IMR-90 (cell line): Measurements from ENCODE around the gene IL37. TPM values are rescaled to one million over a fixed set of nuclear protein-coding genes. Genes with fewer than 3 reads are reported as not detected.

Experiments
- ATAC-seq: fragments of 200-7000 bp; cut with Tn5 transposase; 2 replicates; pipeline ENCODE4 v1.9.1; 2020; ENCODE audit warnings: low read depth, mild to moderate bottlenecking, moderate library complexity
- BruUV-seq: library from RNA; stranded (reverse); fragments of 400-500 nt; replicated peaks from 2 replicates; lab custom pipeline; 2021; lab: Mats Ljungman, UMichigan
- CTCF ChIA-PET: fragments of 300-600 bp; formaldehyde crosslinking; extraction: SDS; loops from one replicate; lab custom pipeline; 2021; ENCODE audit warnings: antibody characterized with exemption; lab: Yijun Ruan, JAX
- POLR2A ChIA-PET: fragments of 300-600 bp; sonication (Branson Sonifier 250); formaldehyde crosslinking; loops from one replicate; lab custom pipeline; 2022; ENCODE audit warnings: antibody characterized with exemption; ENCODE audit not compliant: unreplicated experiment; lab: Charles Lee
- DNase-seq: peaks from one replicate; pipeline ENCODE4 v3.0.0; 2013
- H2AFZ ChIP-seq: replicated peaks from 2 replicates; pipeline ENCODE3; 2013; ENCODE audit warnings: low read length, mild to moderate bottlenecking; ENCODE audit not compliant: poor library complexity
- H2AK5ac ChIP-seq: 2 replicates; pipeline ENCODE4 v1.6.1; 2013; ENCODE audit warnings: low read depth, low read length, inconsistent platforms
- H2AK9ac ChIP-seq: replicated peaks from 2 replicates; pipeline ENCODE3; 2013; ENCODE audit warnings: mild to moderate bottlenecking, low read depth, low read length, moderate library complexity; ENCODE audit not compliant: poor library complexity
- H2BK120ac ChIP-seq: 2 replicates; pipeline ENCODE4 v1.6.1; 2013; ENCODE audit warnings: low read depth, low read length, inconsistent platforms
- H2BK15ac ChIP-seq: 3 replicates; pipeline ENCODE4 v1.6.1; 2013; ENCODE audit warnings: low read depth, low read length, inconsistent platforms
- H2BK20ac ChIP-seq: 2 replicates; pipeline ENCODE4 v1.6.1; 2013; ENCODE audit warnings: low read depth, mild to moderate bottlenecking, inconsistent platforms, low read length, moderate library complexity
- H2BK5ac ChIP-seq: 2 replicates; pipeline ENCODE4 v1.6.1; 2013; ENCODE audit warnings: mild to moderate bottlenecking, low read depth, low read length, inconsistent platforms; ENCODE audit not compliant: poor library complexity, severe bottlenecking
- H3K14ac ChIP-seq: replicated peaks from 2 replicates; pipeline ENCODE4 v1.6.1; 2013; ENCODE audit warnings: low read depth, low read length, inconsistent platforms
- H3K18ac ChIP-seq: 2 replicates; pipeline ENCODE4 v1.6.1; 2013; ENCODE audit warnings: low read depth, low read length, control low read depth
- H3K23ac ChIP-seq: 2 replicates; pipeline ENCODE4 v1.6.1; 2013; ENCODE audit warnings: low read depth, low read length, inconsistent platforms
- H3K27ac ChIP-seq: 2 replicates; pipeline ENCODE4 v1.5.1; 2013; ENCODE audit warnings: mild to moderate bottlenecking, control low read depth, low read length; ENCODE audit not compliant: insufficient read depth
- H3K27me3 ChIP-seq: 2 replicates; pipeline ENCODE4 v1.6.1; 2013; ENCODE audit warnings: low read length; ENCODE audit not compliant: control insufficient read depth, insufficient read depth
- H3K36me3 ChIP-seq: 2 replicates; pipeline ENCODE4 v1.6.1; 2013; ENCODE audit warnings: low read length, mixed read lengths; ENCODE audit not compliant: control insufficient read depth, insufficient read depth
- H3K4ac ChIP-seq: 2 replicates; pipeline ENCODE4 v1.6.1; 2013; ENCODE audit warnings: low read depth, low read length, inconsistent platforms
- H3K4me1 ChIP-seq: 2 replicates; pipeline ENCODE4 v1.6.1; 2013; ENCODE audit warnings: low read length, mixed read lengths; ENCODE audit not compliant: control insufficient read depth, insufficient read depth
- H3K4me2 ChIP-seq: 2 replicates; pipeline ENCODE4 v1.6.1; 2013; ENCODE audit warnings: low read depth, mild to moderate bottlenecking, control low read depth, low read length, moderate library complexity
- H3K4me3 ChIP-seq: 2 replicates; pipeline ENCODE4 v1.5.1; 2013; ENCODE audit warnings: low read depth, mild to moderate bottlenecking, control low read depth, low read length, moderate library complexity; ENCODE audit not compliant: insufficient read depth
- H3K56ac ChIP-seq: 2 replicates; pipeline ENCODE4 v1.6.1; 2013; ENCODE audit warnings: low read length, inconsistent platforms; ENCODE audit not compliant: insufficient read depth; ENCODE audit errors: extremely low read depth
- H3K79me1 ChIP-seq, 2 experiments: 2 replicates each; pipeline ENCODE4 v1.6.1; 2013; ENCODE audit warnings: low read length in 2 of 2, inconsistent platforms in 1 of 2, low read depth in 1 of 2
- H3K9ac ChIP-seq: 2 replicates; pipeline ENCODE4 v1.6.1; 2013; ENCODE audit warnings: low read depth, low read length, control low read depth
- H3K9me1 ChIP-seq: 2 replicates; pipeline ENCODE4 v1.6.1; 2013; ENCODE audit warnings: low read length, inconsistent platforms; ENCODE audit not compliant: insufficient read depth
- H3K9me3 ChIP-seq: 2 replicates; pipeline ENCODE4 v1.6.1; 2013; ENCODE audit warnings: low read length; ENCODE audit not compliant: control insufficient read depth, insufficient read depth
- H4K20me1 ChIP-seq: 2 replicates; pipeline ENCODE4 v1.6.1; 2013; ENCODE audit warnings: low read length, inconsistent platforms; ENCODE audit not compliant: insufficient read depth
- H4K5ac ChIP-seq: 2 replicates; pipeline ENCODE4 v1.6.1; 2013; ENCODE audit warnings: mild to moderate bottlenecking, low read depth, low read length, control low read depth
- H4K8ac ChIP-seq, 2 experiments: 2 replicates each; pipeline ENCODE4 v1.6.1; 2013; ENCODE audit warnings: low read depth in 2 of 2, low read length in 2 of 2, control low read depth in 1 of 2, inconsistent platforms in 1 of 2
- H4K91ac ChIP-seq: 2 replicates; pipeline ENCODE4 v1.6.1; 2013; ENCODE audit warnings: low read depth, low read length, inconsistent platforms; ENCODE audit not compliant: insufficient read depth
- BHLHE40 ChIP-seq: fragments of 150-350 bp; IDR thresholded peaks from 2 replicates; pipeline ENCODE4 v1.6.1; 2016; ENCODE audit warnings: mild to moderate bottlenecking, low read depth, low read length
- CEBPB ChIP-seq: IDR thresholded peaks from 2 replicates; pipeline ENCODE4 v1.6.1; 2012; ENCODE audit warnings: low read depth, low read length, improper control_type of control experiment
- CHD1 ChIP-seq: IDR thresholded peaks from 2 replicates; pipeline ENCODE4 v1.6.1; 2012; ENCODE audit warnings: low read depth, low read length, improper control_type of control experiment
- FOS ChIP-seq: fragments of 150-350 bp; IDR thresholded peaks from 2 replicates; pipeline ENCODE4 v1.6.1; 2016; ENCODE audit warnings: low read depth, low read length
- MAFK ChIP-seq: IDR thresholded peaks from 2 replicates; pipeline ENCODE4 v1.6.1; 2012; ENCODE audit warnings: low read depth, low read length, improper control_type of control experiment
- MAZ ChIP-seq: IDR thresholded peaks from 2 replicates; pipeline ENCODE4 v1.6.1; 2012; ENCODE audit warnings: low read depth, mild to moderate bottlenecking, low read length, improper control_type of control experiment, moderate library complexity, borderline replicate concordance
- MXI1 ChIP-seq: IDR thresholded peaks from 2 replicates; pipeline ENCODE4 v1.6.1; 2012; ENCODE audit warnings: low read depth, mild to moderate bottlenecking, low read length, moderate library complexity, borderline replicate concordance
- NFE2L2 ChIP-seq: fragments of 150-350 bp; IDR thresholded peaks from 2 replicates; pipeline ENCODE4 v1.6.1; 2016; ENCODE audit warnings: low read depth, mild to moderate bottlenecking, low read length
- POLR2A ChIP-seq: IDR thresholded peaks from 2 replicates; pipeline ENCODE4 v1.6.1; 2012; ENCODE audit warnings: mild to moderate bottlenecking, low read depth, low read length
- RAD21 ChIP-seq: IDR thresholded peaks from 2 replicates; pipeline ENCODE4 v1.6.1; 2012; ENCODE audit warnings: low read length, improper control_type of control experiment
- RCOR1 ChIP-seq: IDR thresholded peaks from 2 replicates; pipeline ENCODE4 v1.6.1; 2012; ENCODE audit warnings: mild to moderate bottlenecking, low read length, improper control_type of control experiment; ENCODE audit not compliant: insufficient replicate concordance
- RFX5 ChIP-seq: IDR thresholded peaks from 2 replicates; pipeline ENCODE4 v1.8.0; 2012; ENCODE audit warnings: low read depth, mild to moderate bottlenecking, low read length, moderate library complexity
- SMC3 ChIP-seq: fragments of 150-350 bp; IDR thresholded peaks from 2 replicates; pipeline ENCODE4 v1.6.1; 2016; ENCODE audit warnings: low read depth, mild to moderate bottlenecking, antibody characterized with exemption, low read length, moderate library complexity
- WGBS, 2 experiments: methylation state at CpG; one replicate each; pipeline versions ENCODE4 v1.1.5 to v1.1.7; 2013; ENCODE audit warnings: missing lambda C conversion rate in 2 of 2; ENCODE audit not compliant: insufficient read length in 1 of 2; ENCODE audit errors: extremely low coverage in 2 of 2; 5-methylcytosine and 5-hydroxymethylcytosine counted together
- dilution Hi-C: fragments of 300-500 bp; cut with HindIII; formaldehyde crosslinking; loops from one replicate; pipeline ENCODE4 v1.14.3; 2018; ENCODE audit warnings: low sequenced_read_pairs; ENCODE audit not compliant: unreplicated experiment
- in situ Hi-C: fragments of 300-500 bp; cut with MboI; formaldehyde crosslinking; loops from 3 replicates; pipeline ENCODE4 v1.14.3; 2019; ENCODE audit warnings: low sequenced_read_pairs, inconsistent platforms, mixed read lengths
- intact Hi-C: fragments of 100-400 bp; cut with micrococcal nuclease; formaldehyde crosslinking; loops from 2 replicates; pipeline ENCODE4 v1.10.0; 2022
- polyA plus RNA-seq, 3 experiments: library from polyadenylated mRNA; depleted of rRNA; stranded (reverse); fragments of >200 nt; gene quantifications; 2 replicates each; pipeline ENCODE4 v1.2.3, GENCODE V29; 2012; ENCODE audit warnings: low replicate concordance in 1 of 3
- total RNA-seq: library from RNA; depleted of rRNA; stranded (reverse); fragments of >200 nt; gene quantifications from 2 replicates; pipeline ENCODE4 v1.2.3, GENCODE V29; 2012
- TF ChIP-seq, protein P1 (sequence below): conservative IDR thresholded peaks from 2 replicates; pipeline ENCODE4 v1.5.1; 2012; ENCODE audit warnings: mild to moderate bottlenecking, low read depth, low read length, improper control_type of control experiment
- TF ChIP-seq, protein P2 (sequence below): fragments of 150-350 bp; IDR thresholded peaks from 2 replicates; pipeline ENCODE4 v1.6.1; 2016; ENCODE audit warnings: low read depth, mild to moderate bottlenecking, low read length, moderate library complexity, borderline replicate concordance
- TF ChIP-seq, protein P3 (sequence below): fragments of 150-350 bp; IDR thresholded peaks from 2 replicates; pipeline ENCODE4 v1.6.1; 2017; ENCODE audit warnings: mild to moderate bottlenecking, antibody characterized with exemption, low read length, low read depth

Gene IL37
- total and polyA plus RNA-seq, 2 of the 4 experiments (the other 2 are of a cell fraction): 0.15 TPM; not detected in 1

DNA sequence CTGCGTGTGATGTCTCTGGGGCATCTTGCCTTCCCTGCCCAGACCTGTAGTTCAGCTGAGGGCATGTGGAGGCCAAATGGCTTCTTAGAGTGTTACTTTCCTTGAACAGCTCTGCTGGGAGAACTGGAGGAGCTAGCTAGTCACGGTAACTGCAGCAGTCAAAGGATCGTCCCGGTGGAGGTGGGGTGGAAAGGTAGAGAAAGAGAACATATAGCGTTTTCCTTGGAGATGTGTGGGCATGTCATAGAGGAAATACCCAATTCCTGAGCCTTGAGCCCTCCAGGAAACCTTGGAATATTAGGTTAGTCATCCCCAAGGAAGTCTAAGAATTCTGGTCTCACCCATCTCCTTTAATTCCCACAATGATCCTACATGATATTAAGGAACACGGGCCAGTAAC, 33.5 kb upstream of the IL37 start:
- dilution Hi-C loops: no loop called here
- POLR2A ChIA-PET: no interaction called here
- H3K18ac ChIP-seq: peak overlapping the region; percentile 63; the same call in 1 of the 2 replicates
- H2AFZ ChIP-seq: peak overlapping the region; percentile 80
- H4K91ac ChIP-seq: peak overlapping the region; percentile 57
- peak overlapping the region; percentile 64 for H3K14ac ChIP-seq
- peak overlapping the region; percentile 93 for H2BK20ac ChIP-seq
- no peaks in the 10 kb centered on the region for H3K27me3 ChIP-seq
- no peak overlapping the region for H3K4me3 ChIP-seq
- H3K23ac ChIP-seq: peak overlapping the region; percentile 44
- peak overlapping the region; percentile 97 for H2AK5ac ChIP-seq
- TF ChIP-seq, protein P1, sequence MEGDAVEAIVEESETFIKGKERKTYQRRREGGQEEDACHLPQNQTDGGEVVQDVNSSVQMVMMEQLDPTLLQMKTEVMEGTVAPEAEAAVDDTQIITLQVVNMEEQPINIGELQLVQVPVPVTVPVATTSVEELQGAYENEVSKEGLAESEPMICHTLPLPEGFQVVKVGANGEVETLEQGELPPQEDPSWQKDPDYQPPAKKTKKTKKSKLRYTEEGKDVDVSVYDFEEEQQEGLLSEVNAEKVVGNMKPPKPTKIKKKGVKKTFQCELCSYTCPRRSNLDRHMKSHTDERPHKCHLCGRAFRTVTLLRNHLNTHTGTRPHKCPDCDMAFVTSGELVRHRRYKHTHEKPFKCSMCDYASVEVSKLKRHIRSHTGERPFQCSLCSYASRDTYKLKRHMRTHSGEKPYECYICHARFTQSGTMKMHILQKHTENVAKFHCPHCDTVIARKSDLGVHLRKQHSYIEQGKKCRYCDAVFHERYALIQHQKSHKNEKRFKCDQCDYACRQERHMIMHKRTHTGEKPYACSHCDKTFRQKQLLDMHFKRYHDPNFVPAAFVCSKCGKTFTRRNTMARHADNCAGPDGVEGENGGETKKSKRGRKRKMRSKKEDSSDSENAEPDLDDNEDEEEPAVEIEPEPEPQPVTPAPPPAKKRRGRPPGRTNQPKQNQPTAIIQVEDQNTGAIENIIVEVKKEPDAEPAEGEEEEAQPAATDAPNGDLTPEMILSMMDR: no peak
- TF ChIP-seq, protein P2, sequence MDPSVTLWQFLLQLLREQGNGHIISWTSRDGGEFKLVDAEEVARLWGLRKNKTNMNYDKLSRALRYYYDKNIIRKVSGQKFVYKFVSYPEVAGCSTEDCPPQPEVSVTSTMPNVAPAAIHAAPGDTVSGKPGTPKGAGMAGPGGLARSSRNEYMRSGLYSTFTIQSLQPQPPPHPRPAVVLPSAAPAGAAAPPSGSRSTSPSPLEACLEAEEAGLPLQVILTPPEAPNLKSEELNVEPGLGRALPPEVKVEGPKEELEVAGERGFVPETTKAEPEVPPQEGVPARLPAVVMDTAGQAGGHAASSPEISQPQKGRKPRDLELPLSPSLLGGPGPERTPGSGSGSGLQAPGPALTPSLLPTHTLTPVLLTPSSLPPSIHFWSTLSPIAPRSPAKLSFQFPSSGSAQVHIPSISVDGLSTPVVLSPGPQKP: no peak
- no peak for TF ChIP-seq FOS
- no peak for TF ChIP-seq MXI1
- no peak for TF ChIP-seq POLR2A
- no peak for TF ChIP-seq CEBPB
- TF ChIP-seq SMC3: no peak
- no peak for TF ChIP-seq RCOR1
- TF ChIP-seq, protein P3, sequence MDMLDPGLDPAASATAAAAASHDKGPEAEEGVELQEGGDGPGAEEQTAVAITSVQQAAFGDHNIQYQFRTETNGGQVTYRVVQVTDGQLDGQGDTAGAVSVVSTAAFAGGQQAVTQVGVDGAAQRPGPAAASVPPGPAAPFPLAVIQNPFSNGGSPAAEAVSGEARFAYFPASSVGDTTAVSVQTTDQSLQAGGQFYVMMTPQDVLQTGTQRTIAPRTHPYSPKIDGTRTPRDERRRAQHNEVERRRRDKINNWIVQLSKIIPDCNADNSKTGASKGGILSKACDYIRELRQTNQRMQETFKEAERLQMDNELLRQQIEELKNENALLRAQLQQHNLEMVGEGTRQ: no peak
- no peak for TF ChIP-seq RAD21
- no peak for TF ChIP-seq CHD1
- no peak for TF ChIP-seq MAZ
- TF ChIP-seq NFE2L2: no peak
- no peak for TF ChIP-seq RFX5
- no peak for TF ChIP-seq BHLHE40
- TF ChIP-seq MAFK: no peak
- H3K56ac ChIP-seq: no peak overlapping the region
- H2BK15ac ChIP-seq: peak overlapping the region; percentile 79; the same call in 2 of the 3 replicates
- H4K5ac ChIP-seq: peak overlapping the region; percentile 70; the same call in 1 of the 2 replicates
- H2BK5ac ChIP-seq: peak overlapping the region; percentile 73
- peaks cover 14% of the 10 kb centered on the region for H3K4me1 ChIP-seq
- in situ Hi-C loops: loop anchor here (10.0 kb wide), 1 partner anchor 123 kb away; no protein-coding TSS in a partner anchor
- H3K9me3 ChIP-seq: no peaks in the 10 kb centered on the region
- no TSS peak for BruUV-seq
- H2BK120ac ChIP-seq: peak overlapping the region; percentile 90
- H3K9me1 ChIP-seq: peaks cover 16% of the 10 kb centered on the region
- H3K36me3 ChIP-seq: no peaks in the 10 kb centered on the region
- no peak overlapping the region for H3K9ac ChIP-seq
- peak overlapping the region; percentile 38 to 79; a peak in 3 of 4 replicates for H4K8ac ChIP-seq
- H3K27ac ChIP-seq: no peak overlapping the region; the same call in 1 of the 2 replicates
- H3K79me1 ChIP-seq: peaks cover 0 to under 1% of the 10 kb centered on the region in 2 experiments; a peak in 1 of 4 replicates
- no peak for ATAC-seq
- peak overlapping the region; percentile 92 for H3K4ac ChIP-seq
- CTCF ChIA-PET: no interaction called here
- 93% methylated on average over 3 of the region's 6 CpGs; no CpG with 5 or more reads in 1 of the 2 experiments for WGBS, 2 experiments
- intact Hi-C loops: no loop called here
- no peaks in the 10 kb centered on the region for H4K20me1 ChIP-seq
- DNase-seq: peak; percentile 41
- no peak overlapping the region for H2AK9ac ChIP-seq
- H3K4me2 ChIP-seq: no peak overlapping the region
